ENCODE results near the gene PSMC6.

PSMC6 gene

DNA sequence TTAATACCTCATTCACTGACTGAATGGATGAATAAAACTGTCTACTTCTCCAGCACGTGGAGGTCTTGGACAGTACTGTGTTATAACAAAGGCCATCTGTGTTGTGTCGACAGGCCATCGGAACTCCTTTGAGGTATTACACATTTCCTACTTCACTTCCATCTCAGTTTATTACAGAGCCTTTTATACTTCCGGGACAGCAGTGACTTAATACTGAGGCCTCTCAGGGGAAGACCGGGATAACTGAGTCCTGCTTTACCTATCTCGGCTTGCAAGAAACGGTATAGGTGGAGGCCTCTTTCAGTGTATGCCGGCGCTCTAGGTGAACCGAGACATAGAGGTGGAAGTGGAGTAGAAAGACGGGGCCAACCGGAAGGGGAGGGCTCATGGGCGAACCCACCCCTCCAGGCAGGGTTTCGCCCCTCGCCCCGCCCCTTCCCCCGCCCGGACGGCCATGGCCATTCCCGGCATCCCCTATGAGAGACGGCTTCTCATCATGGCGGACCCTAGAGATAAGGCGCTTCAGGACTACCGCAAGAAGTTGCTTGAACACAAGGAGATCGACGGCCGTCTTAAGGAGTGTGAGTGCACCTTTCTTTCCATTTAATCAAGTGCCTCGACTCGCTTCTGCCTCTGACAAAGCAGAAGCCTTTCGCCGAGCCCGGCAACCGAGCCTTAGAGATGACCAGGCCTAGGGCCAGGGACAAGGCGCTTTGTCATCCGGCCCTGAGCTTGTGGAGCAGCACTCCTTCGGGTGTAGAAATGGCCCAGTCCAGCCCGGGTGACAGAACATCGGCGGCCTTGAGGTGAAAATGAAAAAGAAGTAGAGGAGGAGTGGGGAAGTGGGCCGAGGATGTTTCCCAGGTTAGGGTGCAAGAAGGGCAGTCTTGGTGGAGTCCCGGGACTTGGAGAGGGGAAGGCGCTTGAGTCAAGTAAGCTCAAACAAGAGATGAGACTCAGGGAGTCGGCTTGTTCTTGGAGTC lies at the start of gene PSMC6:
Gene PSMC6 (plus strand): TSS at position 477 of the 983 bp plus-strand sequence. CDS start 20 bp downstream, at position 497.
- peak; percentile 83 to 86 for DNase-seq

GRCh38 chr14:52660325-52660724 lies 46.7 kb upstream of the PSMC6 start:
- DNase-seq, result no peak

- no peak for DNase-seq
Measured at GRCh38 chr14:52660832-52661231, 46.2 kb upstream of the PSMC6 start.

DNA sequence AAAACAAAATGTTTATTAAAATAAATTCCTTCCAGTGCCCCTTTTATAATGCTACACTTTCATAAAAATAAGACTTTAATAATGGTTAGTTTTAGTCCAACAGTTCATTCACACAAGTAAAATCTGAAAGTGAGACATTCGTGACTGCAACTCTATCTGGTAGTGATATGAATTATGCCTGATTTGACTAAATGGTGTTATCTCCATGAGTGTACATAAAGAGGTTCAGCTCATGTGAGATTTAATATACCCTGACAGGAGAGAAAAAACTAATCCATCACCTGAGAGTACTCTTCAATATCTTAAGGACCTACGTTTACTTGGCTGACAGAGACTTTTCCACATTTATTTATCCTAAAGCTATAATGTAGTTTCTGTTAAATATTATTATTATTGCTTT lies 45.7 kb upstream of the PSMC6 start:
- DNase-seq, result no peak

DNA sequence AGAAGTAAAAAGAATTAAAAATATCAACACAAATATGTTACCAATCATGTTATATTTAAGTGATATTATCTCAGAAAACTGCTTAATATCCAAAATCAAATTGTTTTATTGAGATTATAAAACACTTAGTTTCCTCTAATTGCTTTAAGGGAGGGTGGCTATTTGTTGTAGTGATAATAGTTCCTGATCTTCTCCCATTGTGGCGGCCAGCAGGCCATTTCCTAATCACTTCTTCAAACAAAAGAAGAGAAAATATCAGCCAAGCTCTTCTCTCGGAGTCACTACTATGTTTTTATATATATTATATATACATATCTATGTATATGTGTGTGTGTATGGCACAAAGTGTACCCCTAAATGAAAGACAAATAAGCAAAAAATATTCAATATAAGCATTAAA lies 43.1 kb upstream of the PSMC6 start:
- peak in 1 of 2 experiments; percentile 38 for DNase-seq

DNA sequence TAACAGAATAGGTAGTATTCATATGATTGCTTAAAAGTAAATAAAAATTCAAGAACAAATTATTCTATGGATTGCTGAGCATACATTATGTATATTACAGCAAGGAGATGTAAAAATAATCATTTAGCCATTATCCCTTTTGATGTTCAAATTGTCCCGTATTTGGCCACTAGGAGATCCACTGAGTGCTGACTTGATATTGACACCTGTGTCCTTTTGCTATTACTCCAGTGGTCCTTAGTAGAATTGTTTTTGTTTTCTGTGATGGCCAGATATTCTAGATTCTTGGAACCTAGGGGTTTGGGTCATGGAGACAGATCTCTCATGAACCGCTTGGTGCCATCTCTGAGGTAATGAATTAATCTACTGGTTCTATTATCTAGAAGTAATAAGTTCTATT lies 28.4 kb upstream of the PSMC6 start:
- no peak for DNase-seq

GRCh38 chr14:52683985-52684520 lies 22.9 kb upstream of the PSMC6 start:
- DNase-seq, result no peak

GRCh38 chr14:52686176-52686575 lies 20.8 kb upstream of the PSMC6 start:
- DNase-seq, result no peak

- no peak for DNase-seq
Measured at GRCh38 chr14:52690983-52691760, 15.8 kb upstream of the PSMC6 start.

DNA sequence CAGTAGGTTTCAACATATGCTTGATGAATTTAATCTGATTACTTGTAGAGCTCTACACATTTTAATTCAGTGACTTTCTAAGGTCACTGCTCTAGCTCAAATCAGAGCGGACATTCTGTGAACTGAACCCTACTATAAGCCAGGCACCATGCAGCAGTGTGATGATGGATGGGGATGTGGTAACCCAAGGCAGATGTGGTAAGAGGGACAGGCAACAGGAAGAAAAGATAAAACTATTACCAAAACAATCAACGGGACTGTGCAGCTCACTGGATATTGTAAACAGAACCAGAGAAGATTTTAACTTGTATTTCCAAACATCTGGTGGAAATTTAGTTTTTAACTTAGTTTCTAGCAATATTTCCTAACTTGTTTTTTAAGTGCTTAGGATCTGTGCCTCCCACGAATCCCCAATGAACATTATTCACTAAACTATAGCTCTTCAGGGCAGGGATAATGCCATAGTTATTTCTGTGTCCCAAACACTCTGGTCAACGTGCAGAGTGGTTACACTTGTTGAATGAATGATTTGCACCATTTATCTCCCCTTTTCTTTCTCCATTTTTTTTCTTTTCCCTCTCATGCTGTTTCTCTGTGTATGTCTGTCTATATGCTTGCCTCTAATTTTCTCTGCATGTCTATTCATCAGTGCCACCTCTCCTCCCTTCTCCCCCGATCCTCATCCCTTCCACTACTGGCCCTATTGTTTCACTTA lies 14.6 kb upstream of the PSMC6 start:
- DNase-seq, result no peak

GRCh38 chr14:52693036-52693435 lies 14.0 kb upstream of the PSMC6 start:
- DNase-seq, result no peak

- DNase-seq, result no peak
Measured at GRCh38 chr14:52693532-52693931, 13.5 kb upstream of the PSMC6 start.

DNA sequence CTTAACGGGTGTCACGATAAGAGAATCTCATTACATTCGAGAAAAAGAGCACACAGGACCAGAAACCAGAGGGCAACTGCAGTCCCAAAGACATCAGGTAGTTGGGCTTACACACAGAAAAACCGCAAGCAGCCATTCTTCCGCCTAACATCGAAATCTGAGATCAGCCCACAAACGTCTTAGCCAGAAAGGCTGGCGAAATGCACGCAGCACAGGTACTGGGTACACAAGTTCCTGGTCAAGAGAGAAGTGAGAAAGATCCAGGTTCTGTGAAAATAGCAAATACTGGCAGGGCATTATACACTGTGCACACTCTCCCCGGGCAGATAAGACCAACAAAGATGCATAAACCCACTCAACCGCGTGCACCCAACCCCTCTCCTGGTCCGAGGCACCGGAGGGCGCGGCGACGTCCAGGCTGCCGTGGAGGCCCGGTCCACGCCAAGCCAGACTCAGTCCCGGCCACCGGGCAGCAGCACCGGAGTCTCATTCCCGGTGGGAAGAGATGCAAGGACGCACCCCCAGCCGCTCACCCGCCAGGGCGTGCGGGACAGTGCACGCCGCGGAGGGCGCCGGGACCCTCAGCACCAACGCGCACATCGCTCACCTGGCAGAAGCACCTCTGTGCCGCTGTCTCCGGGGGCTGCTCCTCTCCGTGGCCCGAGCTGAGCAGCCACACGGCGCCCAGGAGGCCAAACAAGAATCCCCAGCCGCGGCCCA lies 12.1 kb upstream of the PSMC6 start:
- DNase-seq, result no peak

DNA sequence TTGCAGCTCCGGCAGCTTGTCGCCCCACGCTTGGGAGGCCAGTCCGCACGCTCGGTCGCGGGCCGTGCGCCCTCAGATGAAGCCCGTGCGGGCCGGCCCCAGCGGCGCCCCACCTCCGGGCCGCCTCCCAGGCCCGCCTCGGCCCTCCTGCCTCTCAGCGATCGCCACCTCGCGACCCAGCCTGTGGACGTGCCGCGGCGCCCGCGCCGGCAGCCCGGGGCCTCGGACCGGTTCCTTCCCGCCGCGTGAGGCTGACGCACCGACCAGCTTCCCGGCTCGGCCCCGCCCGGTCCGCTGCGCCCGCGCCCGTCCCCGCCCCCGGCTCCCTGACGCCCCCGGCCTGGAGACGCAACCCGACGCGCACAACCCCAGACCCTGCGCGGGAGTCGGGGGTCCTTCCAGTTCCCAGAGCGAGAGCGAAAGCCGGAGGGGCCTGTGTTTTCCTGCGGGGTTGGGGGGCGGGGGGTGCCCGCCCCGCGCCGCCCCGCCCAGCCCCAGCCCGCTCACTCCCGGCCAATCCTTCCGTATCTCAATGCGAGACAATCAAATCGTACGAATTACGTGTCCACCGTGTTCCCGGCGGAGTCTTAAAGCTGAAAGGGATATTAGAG lies 11.4 kb upstream of the PSMC6 start, which contains the start of gene ERO1A:
Gene ERO1A (minus strand): TSS at position 78 of the 611 bp plus-strand sequence. CDS start 77 bp downstream, at position 1.
- peak; percentile 68 to 74 for DNase-seq

DNA sequence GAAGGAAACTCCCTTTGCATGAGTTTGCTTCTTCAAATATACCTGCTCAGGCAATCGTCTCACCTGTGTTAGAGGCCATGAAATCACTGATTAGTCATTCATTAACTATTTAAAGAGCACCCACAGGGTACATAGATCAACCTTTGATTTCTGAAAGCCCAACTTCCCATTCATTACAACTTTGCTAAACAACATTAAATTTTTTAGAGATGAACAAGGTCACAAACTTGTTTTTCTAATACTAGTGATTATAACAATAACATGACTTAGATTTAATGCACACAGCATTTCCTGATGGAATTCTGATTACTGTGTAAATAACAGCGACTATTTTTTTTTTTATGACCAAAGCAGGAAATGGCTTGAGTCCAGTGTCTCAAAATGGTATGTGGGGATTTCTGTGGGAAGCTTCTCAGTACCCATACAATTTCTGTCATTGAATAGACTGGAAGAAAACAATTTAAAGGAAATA lies 6.3 kb upstream of the PSMC6 start:
- DNase-seq, result no peak

GRCh38 chr14:52701223-52701622 lies 5.8 kb upstream of the PSMC6 start:
- DNase-seq, result no peak

DNA sequence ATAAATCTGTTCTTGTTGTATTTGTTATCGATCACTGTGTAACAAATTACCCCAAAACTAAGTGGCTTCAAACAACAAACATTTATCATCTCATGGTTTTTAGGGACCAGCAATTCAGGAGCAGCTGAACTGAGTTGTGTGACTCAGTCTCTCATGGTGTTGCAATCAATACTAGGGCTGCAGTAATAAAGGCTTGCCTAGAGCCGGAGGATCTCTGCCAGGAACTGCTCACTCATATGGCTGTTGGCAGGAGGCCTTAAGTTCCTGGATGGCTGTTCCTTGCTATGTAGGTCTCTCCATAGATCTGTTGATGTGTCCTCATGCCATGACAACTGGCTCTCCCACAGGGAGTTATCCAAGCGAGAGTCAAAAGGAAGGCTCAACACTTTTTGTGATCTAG lies 3.8 kb upstream of the PSMC6 start:
- DNase-seq, result no peak

DNA sequence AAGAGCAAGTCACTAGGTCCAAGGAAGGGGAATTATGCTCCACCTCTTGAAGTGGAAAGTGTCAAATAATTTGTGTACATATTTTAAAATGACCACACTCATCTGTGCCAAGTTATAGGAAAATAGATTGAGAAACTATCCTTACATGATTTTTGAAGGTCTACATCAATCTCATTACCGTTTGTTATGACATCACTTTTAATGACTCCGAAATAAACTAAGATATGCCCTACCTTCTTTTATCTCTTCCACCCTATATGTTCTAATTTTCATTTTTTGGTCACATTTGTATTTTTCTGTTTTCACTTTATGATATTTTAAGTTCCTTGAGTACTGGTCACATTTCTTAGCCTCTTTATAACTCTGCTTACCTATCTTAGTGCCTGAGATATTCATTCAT lies 3.3 kb upstream of the PSMC6 start:
- DNase-seq, result no peak

DNA sequence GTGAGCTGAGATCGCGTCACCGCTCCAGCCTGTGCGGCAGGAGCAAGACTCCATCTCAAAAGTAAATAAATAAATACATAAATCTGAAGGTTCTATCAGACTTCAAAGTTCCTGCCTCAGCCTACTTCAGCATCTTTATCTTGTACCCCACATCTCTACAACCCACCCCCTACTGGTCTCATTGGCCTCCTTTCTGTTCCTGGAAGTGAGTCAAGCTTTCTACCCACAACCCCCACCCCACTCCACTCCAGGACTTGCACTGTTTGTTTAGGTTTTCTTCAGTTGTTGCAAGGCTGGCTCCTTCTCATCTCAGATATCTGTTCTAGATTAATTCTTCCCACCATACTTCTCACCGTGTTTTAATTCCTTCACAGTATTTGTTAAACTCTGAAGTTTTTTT lies 714 bp upstream of the PSMC6 start:
- no peak for DNase-seq

DNA sequence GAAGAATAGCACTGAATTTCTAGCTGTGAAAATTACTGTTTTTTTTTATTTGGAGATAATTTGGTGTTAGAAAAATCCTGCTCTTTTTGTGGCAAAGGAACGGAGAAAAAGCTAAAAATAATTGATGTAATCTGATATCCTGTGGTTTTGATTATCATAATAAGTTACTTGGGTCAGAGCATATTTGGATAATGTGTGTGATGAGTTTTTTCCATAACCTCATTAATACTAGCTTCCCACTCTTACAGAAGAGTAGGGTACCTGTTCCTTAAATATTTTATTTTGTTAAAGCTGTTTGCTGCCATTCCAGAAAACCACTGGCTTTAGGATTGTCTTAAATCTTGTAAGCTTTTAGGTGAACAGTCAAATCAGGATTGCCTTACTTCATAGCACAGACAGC lies 4.7 kb downstream of the PSMC6 start:
- DNase-seq, result no peak

GRCh38 chr14:52716155-52716554 lies 9.2 kb downstream of the PSMC6 start:
- DNase-seq, result no peak

Data from NCI-H1930 (cell line).